ENCODE results near the gene MYO7A. TPM values are rescaled to one million over a fixed set of nuclear protein-coding genes. Genes with fewer than 3 reads are reported as not detected.

Gene MYO7A
- total and polyA plus RNA-seq, 2 of the 8 experiments (the other 6 are each of a cell fraction or from before 2014, with no cell fraction given) = 1.5 to 1.9 TPM

- TF ChIP-seq RFX5 (IDR thresholded peaks at IDR 0.05; ENCODE audit: borderline replicate concordance, low read depth, low read length) (no peak), POU5F1 (IDR thresholded peaks at IDR 0.05; ENCODE audit: low read depth, low read length) (no peak), BCL11A (IDR thresholded peaks at IDR 0.05; ENCODE audit: low read depth in 2 of 2, low read length in 2 of 2) (no peak), CEBPB (IDR thresholded peaks at IDR 0.05; ENCODE audit: low read depth, low read length) (no peak)
- TF ChIP-seq, protein P1, sequence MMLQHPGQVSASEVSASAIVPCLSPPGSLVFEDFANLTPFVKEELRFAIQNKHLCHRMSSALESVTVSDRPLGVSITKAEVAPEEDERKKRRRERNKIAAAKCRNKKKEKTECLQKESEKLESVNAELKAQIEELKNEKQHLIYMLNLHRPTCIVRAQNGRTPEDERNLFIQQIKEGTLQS (IDR thresholded peaks at IDR 0.05; ENCODE audit: insufficient read depth, low read depth, low read length) = no peak
These were observed 77.6 kb downstream of the MYO7A start (continued) for GRCh38 chr11:77205467-77206263.
